Glomerular endothelial cell (primary cell): ENCODE data around the gene TWIST2. TPM values are rescaled to one million over a fixed set of nuclear protein-coding genes. Genes with fewer than 3 reads are reported as not detected.

ENCODE experiments used
- DNase-seq: peaks from one replicate; pipeline ENCODE4 v3.0.0-alpha.2; 2011; ENCODE audit warnings: low read depth, low spot score; ENCODE audit errors: extremely low read depth
- total RNA-seq: library from RNA; depleted of rRNA; stranded (reverse); fragments of >200 nt; gene quantifications from 2 replicates; pipeline ENCODE4 v1.2.3, GENCODE V29; 2015

The TWIST2 gene
- total RNA-seq, 1 donor from 2014 or later: 7.2 TPM

GRCh38 chr2:238936162-238937052 lies 88.5 kb downstream of the TWIST2 start:
- no peak for DNase-seq

GRCh38 chr2:238938003-238938400 lies 90.1 kb downstream of the TWIST2 start:
- DNase-seq: no peak

GRCh38 chr2:238938401-238939055 lies 90.6 kb downstream of the TWIST2 start:
- DNase-seq: no peak

GRCh38 chr2:238939074-238939473 lies 91.2 kb downstream of the TWIST2 start:
- DNase-seq: no peak

GRCh38 chr2:238939521-238940403 lies 91.9 kb downstream of the TWIST2 start:
- no peak for DNase-seq

- DNase-seq: no peak
These were observed 92.9 kb downstream of the TWIST2 start for GRCh38 chr2:238940806-238941205.

GRCh38 chr2:238941262-238941792 lies 93.4 kb downstream of the TWIST2 start:
- no peak for DNase-seq

GRCh38 chr2:238942080-238942725 lies 94.3 kb downstream of the TWIST2 start:
- DNase-seq: no peak

- no peak for DNase-seq
These were observed 94.9 kb downstream of the TWIST2 start for GRCh38 chr2:238942726-238943300.

GRCh38 chr2:238943338-238944067 lies 95.6 kb downstream of the TWIST2 start:
- no peak for DNase-seq

GRCh38 chr2:238945433-238946150 lies 97.7 kb downstream of the TWIST2 start:
- DNase-seq: no peak

GRCh38 chr2:238946318-238947242 lies 98.7 kb downstream of the TWIST2 start:
- no peak for DNase-seq

GRCh38 chr2:238947243-238947760 lies 99.4 kb downstream of the TWIST2 start:
- DNase-seq: no peak

GRCh38 chr2:238947920-238948710 lies 100.2 kb downstream of the TWIST2 start:
- DNase-seq: no peak

GRCh38 chr2:238948765-238949641 lies 101.1 kb downstream of the TWIST2 start:
- no peak for DNase-seq
